Endothelial cell (in vitro differentiated cells): ENCODE results near the gene SELP. TPM values are rescaled to one million over a fixed set of nuclear protein-coding genes. Genes with fewer than 3 reads are reported as not detected.

Experiments used
- DNase-seq: peaks from one replicate; pipeline ENCODE4 v3.0.0; 2021; ENCODE audit warnings: low spot score
- H3K27ac Mint-ChIP-seq: one replicate; pipeline ENCODE4 v1.8.0; 2021; ENCODE audit warnings: mixed read lengths, inconsistent platforms; ENCODE audit not compliant: unreplicated experiment
- H3K27me3 Mint-ChIP-seq: one replicate; pipeline ENCODE4 v1.8.0; 2021; ENCODE audit warnings: mild to moderate bottlenecking, moderate library complexity, mixed read lengths, inconsistent platforms; ENCODE audit not compliant: unreplicated experiment
- H3K36me3 Mint-ChIP-seq: one replicate; pipeline ENCODE4 v1.8.0; 2021; ENCODE audit warnings: mild to moderate bottlenecking, low read depth, mixed read lengths, inconsistent platforms; ENCODE audit not compliant: unreplicated experiment
- H3K4me1 Mint-ChIP-seq: one replicate; pipeline ENCODE4 v1.8.0; 2021; ENCODE audit warnings: mild to moderate bottlenecking, mixed read lengths, inconsistent platforms; ENCODE audit not compliant: unreplicated experiment
- H3K4me3 Mint-ChIP-seq: one replicate; pipeline ENCODE4 v1.8.0; 2021; ENCODE audit warnings: mild to moderate bottlenecking, mixed read lengths, inconsistent platforms; ENCODE audit not compliant: unreplicated experiment
- H3K9me3 Mint-ChIP-seq: one replicate; pipeline ENCODE4 v1.8.0; 2021; ENCODE audit warnings: mixed read lengths, inconsistent platforms; ENCODE audit not compliant: unreplicated experiment
- total RNA-seq: library from RNA; stranded (reverse); fragmentation: NEBNext Ultra II Directional; extraction: Animal tissue kit (Norgen Biotek cat#: 25700); gene quantifications from one replicate; pipeline ENCODE4 v1.2.1, GENCODE V29; 2021; ENCODE audit not compliant: unreplicated experiment
- TF ChIP-seq, protein P1 (sequence below): fragments of 200-600 bp; sonication (generic); IDR thresholded peaks from one replicate; pipeline ENCODE4 v1.5.0; 2021; ENCODE audit warnings: antibody characterized with exemption; ENCODE audit not compliant: unreplicated experiment

The SELP gene
- total RNA-seq, 1 donor from 2014 or later, result 0.21 TPM

- no peak overlapping the region for H3K27ac Mint-ChIP-seq
- no peak for DNase-seq
- no peaks in the 10 kb centered on the region for H3K36me3 Mint-ChIP-seq
- no peaks in the 10 kb centered on the region for H3K4me1 Mint-ChIP-seq
- H3K9me3 Mint-ChIP-seq, result no peaks in the 10 kb centered on the region
- H3K27me3 Mint-ChIP-seq, result no peaks in the 10 kb centered on the region
- TF ChIP-seq, protein P1, sequence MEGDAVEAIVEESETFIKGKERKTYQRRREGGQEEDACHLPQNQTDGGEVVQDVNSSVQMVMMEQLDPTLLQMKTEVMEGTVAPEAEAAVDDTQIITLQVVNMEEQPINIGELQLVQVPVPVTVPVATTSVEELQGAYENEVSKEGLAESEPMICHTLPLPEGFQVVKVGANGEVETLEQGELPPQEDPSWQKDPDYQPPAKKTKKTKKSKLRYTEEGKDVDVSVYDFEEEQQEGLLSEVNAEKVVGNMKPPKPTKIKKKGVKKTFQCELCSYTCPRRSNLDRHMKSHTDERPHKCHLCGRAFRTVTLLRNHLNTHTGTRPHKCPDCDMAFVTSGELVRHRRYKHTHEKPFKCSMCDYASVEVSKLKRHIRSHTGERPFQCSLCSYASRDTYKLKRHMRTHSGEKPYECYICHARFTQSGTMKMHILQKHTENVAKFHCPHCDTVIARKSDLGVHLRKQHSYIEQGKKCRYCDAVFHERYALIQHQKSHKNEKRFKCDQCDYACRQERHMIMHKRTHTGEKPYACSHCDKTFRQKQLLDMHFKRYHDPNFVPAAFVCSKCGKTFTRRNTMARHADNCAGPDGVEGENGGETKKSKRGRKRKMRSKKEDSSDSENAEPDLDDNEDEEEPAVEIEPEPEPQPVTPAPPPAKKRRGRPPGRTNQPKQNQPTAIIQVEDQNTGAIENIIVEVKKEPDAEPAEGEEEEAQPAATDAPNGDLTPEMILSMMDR, result no peak
- H3K4me3 Mint-ChIP-seq, result no peak overlapping the region
Observed at GRCh38 chr1:169545472-169545871, 84.5 kb downstream of the SELP start.

GRCh38 chr1:169538998-169539871 lies 90.7 kb downstream of the SELP start:
- Mint-ChIP-seq H3K4me3 (no peak overlapping the region), H3K27ac (no peak overlapping the region), H3K36me3 (no peaks in the 10 kb centered on the region), H3K27me3 (no peaks in the 10 kb centered on the region), H3K4me1 (no peaks in the 10 kb centered on the region), H3K9me3 (no peaks in the 10 kb centered on the region)
- no peak for DNase-seq
- TF ChIP-seq, protein P1, result no peak

Other genes with a start within 250 kb of the SELP start
- gene CCDC181, start 202.7 kb downstream of the SELP start, total RNA-seq, result 0.80 TPM
- 6.1 TPM for gene SLC19A2, start 144.2 kb downstream of the SELP start, total RNA-seq
- not detected for gene F5, start 43.6 kb downstream of the SELP start, total RNA-seq
- 0.82 TPM for gene SELL, start 81.5 kb upstream of the SELP start, total RNA-seq
- gene SELE, start 104.0 kb upstream of the SELP start, total RNA-seq, result 14.3 TPM
- 7.0 TPM for gene METTL18, start 164.8 kb upstream of the SELP start, total RNA-seq